ENCODE data around the gene LRP5. TPM values are rescaled to one million over a fixed set of nuclear protein-coding genes. Genes with fewer than 3 reads are reported as not detected.

The LRP5 gene
- total and polyA plus RNA-seq, 2 experiments from 2014 or later: 43.9 to 54.3 TPM

- no peaks in the 10 kb centered on the region for H3K36me3 ChIP-seq (replicated peaks; ENCODE audit: insufficient read depth, low read depth)
- 81% methylated on average over 34 of the region's 34 CpGs for WGBS (ENCODE audit: low lambda C conversion rate, missing lambda C conversion rate)
- H3K79me2 ChIP-seq: peaks cover 4% of the 10 kb centered on the region
- TF ChIP-seq EZH2phosphoT487 (IDR thresholded peaks at IDR 0.05; ENCODE audit: low read depth, severe bottlenecking, unreplicated experiment) (no peak), EZH2 (IDR thresholded peaks at IDR 0.05; ENCODE audit: borderline replicate concordance) (no peak)
- TF ChIP-seq, protein P1, sequence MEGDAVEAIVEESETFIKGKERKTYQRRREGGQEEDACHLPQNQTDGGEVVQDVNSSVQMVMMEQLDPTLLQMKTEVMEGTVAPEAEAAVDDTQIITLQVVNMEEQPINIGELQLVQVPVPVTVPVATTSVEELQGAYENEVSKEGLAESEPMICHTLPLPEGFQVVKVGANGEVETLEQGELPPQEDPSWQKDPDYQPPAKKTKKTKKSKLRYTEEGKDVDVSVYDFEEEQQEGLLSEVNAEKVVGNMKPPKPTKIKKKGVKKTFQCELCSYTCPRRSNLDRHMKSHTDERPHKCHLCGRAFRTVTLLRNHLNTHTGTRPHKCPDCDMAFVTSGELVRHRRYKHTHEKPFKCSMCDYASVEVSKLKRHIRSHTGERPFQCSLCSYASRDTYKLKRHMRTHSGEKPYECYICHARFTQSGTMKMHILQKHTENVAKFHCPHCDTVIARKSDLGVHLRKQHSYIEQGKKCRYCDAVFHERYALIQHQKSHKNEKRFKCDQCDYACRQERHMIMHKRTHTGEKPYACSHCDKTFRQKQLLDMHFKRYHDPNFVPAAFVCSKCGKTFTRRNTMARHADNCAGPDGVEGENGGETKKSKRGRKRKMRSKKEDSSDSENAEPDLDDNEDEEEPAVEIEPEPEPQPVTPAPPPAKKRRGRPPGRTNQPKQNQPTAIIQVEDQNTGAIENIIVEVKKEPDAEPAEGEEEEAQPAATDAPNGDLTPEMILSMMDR (IDR thresholded peaks at IDR 0.05; ENCODE audit: poor library complexity): no peak
- DNase-seq (ENCODE audit: low spot score): peak; percentile 42
- H3K4me3 ChIP-seq: no peak overlapping the region
- no peaks in the 10 kb centered on the region for H3K27me3 ChIP-seq
- no peaks in the 10 kb centered on the region for H4K20me1 ChIP-seq (ENCODE audit: insufficient read depth, poor library complexity, severe bottlenecking)
- no peak overlapping the region for H3K4me2 ChIP-seq
- H3K9me3 ChIP-seq (ENCODE audit: low read depth): no peaks in the 10 kb centered on the region
- H3K9me2 ChIP-seq (replicated peaks; ENCODE audit: insufficient read depth): no peaks in the 10 kb centered on the region
- peak overlapping the region; percentile 81 for H3K27ac ChIP-seq
- no peak overlapping the region for H2AFZ ChIP-seq
- H3K4me1 ChIP-seq (ENCODE audit: insufficient read depth): peaks cover 6% of the 10 kb centered on the region
These were observed 94.2 kb downstream of the LRP5 start for GRCh38 chr11:68406324-68407313.

DNA sequence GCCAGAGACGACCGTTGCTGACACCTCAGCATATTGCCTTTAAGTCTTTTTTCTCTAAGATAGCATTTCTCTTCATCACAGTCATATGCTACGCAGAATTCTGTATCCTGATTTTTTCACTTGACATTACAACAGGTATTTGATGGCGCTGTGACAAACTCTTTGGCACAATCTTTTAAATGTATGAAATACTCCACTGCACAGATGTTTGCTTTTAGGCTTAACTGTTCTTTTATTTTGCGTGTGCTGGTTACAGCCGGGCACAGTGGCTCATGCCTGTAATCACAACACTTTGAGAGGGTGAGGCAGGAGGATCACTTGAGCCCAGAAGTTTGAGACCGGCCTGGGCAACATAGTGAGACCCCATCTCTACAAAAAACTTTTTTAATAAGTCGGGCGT is 96.1 kb downstream of the LRP5 start:
- Histone ChIP-seq H3K4me1 (ENCODE audit: insufficient read depth) (peaks cover 6% of the 10 kb centered on the region), H3K4me3 (no peak overlapping the region), H3K36me3 (replicated peaks; ENCODE audit: insufficient read depth, low read depth) (no peaks in the 10 kb centered on the region)

GRCh38 chr11:68409748-68410344 is 97.5 kb downstream of the LRP5 start:
- Histone ChIP-seq H3K4me1 (ENCODE audit: insufficient read depth) (peaks cover 6% of the 10 kb centered on the region), H3K4me3 (no peak overlapping the region), H3K36me3 (replicated peaks; ENCODE audit: insufficient read depth, low read depth) (no peaks in the 10 kb centered on the region), H3K9me3 (ENCODE audit: low read depth) (no peaks in the 10 kb centered on the region), H3K79me2 (no peaks in the 10 kb centered on the region), H3K27me3 (no peaks in the 10 kb centered on the region), H3K27ac (no peak overlapping the region), H3K4me2 (no peak overlapping the region), H2AFZ (no peak overlapping the region), H4K20me1 (ENCODE audit: insufficient read depth, poor library complexity, severe bottlenecking) (no peaks in the 10 kb centered on the region), H3K9me2 (replicated peaks; ENCODE audit: insufficient read depth) (no peaks in the 10 kb centered on the region)
- WGBS (ENCODE audit: low lambda C conversion rate, missing lambda C conversion rate): 94% methylated on average over 30 of the region's 30 CpGs
- no peak for DNase-seq (ENCODE audit: low spot score)
- TF ChIP-seq EZH2phosphoT487 (IDR thresholded peaks at IDR 0.05; ENCODE audit: low read depth, severe bottlenecking, unreplicated experiment): no peak
- TF ChIP-seq EZH2 (IDR thresholded peaks at IDR 0.05; ENCODE audit: borderline replicate concordance): no peak
- TF ChIP-seq, protein P1 (IDR thresholded peaks at IDR 0.05; ENCODE audit: poor library complexity): no peak

More for the DNA sequence above, 96.1 kb downstream of the LRP5 start:
- H2AFZ ChIP-seq: no peak overlapping the region
- H3K4me2 ChIP-seq: no peak overlapping the region
- WGBS (ENCODE audit: low lambda C conversion rate, missing lambda C conversion rate): 90% methylated on average over 9 of the region's 9 CpGs
- no peak overlapping the region for H3K27ac ChIP-seq
- H3K79me2 ChIP-seq: no peaks in the 10 kb centered on the region
- no peaks in the 10 kb centered on the region for H3K9me2 ChIP-seq (replicated peaks; ENCODE audit: insufficient read depth)
- H3K9me3 ChIP-seq (ENCODE audit: low read depth): no peaks in the 10 kb centered on the region
- DNase-seq (ENCODE audit: low spot score): no peak
- H4K20me1 ChIP-seq (ENCODE audit: insufficient read depth, poor library complexity, severe bottlenecking): no peaks in the 10 kb centered on the region
- no peaks in the 10 kb centered on the region for H3K27me3 ChIP-seq
- no peak for TF ChIP-seq EZH2phosphoT487 (IDR thresholded peaks at IDR 0.05; ENCODE audit: low read depth, severe bottlenecking, unreplicated experiment)
- TF ChIP-seq EZH2 (IDR thresholded peaks at IDR 0.05; ENCODE audit: borderline replicate concordance): no peak
- TF ChIP-seq, protein P1 (IDR thresholded peaks at IDR 0.05; ENCODE audit: poor library complexity): no peak
